RWPE1 (cell line): ENCODE data around the gene NRDC.
A peak's percentile ranks its signal among the peaks of the same experiment; 100 is the strongest.

Experiments used
- CTCF ChIA-PET: fragments of 350-600 bp; sonication (Branson Sonifier 250); formaldehyde crosslinking; extraction: SDS; loops from one replicate; lab custom pipeline; 2021; lab: Yijun Ruan, JAX
- POLR2A ChIA-PET: fragments of 400-600 bp; formaldehyde crosslinking; extraction: SDS; loops from one replicate; lab custom pipeline; 2020; ENCODE audit warnings: antibody characterized with exemption; ENCODE audit not compliant: low non-redundant PET; lab: Yijun Ruan, JAX
- DNase-seq: peaks from one replicate; pipeline ENCODE4 v3.0.0; 2012; ENCODE audit warnings: low spot score
- H3K27ac ChIP-seq: fragments of 450-650 bp; 2 replicates; pipeline ENCODE4 v1.5.1; 2017
- TF ChIP-seq, protein P1 (sequence below): fragments of 450-650 bp; conservative IDR thresholded peaks from 2 replicates; pipeline ENCODE4 v1.5.1; 2017; ENCODE audit warnings: low read depth, mild to moderate bottlenecking

Gene NRDC

DNA sequence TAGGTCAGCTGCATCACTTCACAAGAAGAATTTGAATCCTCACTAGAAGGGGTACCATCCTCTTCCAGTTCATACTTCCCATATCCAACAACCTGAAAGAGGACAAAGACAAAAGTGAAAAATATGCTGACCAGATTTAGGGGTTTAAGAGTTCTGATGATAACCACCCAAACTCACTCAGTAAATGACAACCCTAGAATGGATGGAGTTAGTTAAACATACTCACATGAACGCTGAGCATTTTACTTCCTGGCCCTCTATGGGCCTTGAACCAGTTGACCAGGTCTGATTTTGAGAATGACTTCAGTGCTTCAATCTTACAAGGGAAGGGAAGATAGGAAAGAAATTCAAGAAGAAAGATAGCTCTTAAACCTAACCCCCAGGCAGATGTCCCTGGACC lies 89.2 kb downstream of the NRDC start:
- ChIA-PET POLR2A (no interaction called here), CTCF (no interaction called here)
- TF ChIP-seq, protein P1, sequence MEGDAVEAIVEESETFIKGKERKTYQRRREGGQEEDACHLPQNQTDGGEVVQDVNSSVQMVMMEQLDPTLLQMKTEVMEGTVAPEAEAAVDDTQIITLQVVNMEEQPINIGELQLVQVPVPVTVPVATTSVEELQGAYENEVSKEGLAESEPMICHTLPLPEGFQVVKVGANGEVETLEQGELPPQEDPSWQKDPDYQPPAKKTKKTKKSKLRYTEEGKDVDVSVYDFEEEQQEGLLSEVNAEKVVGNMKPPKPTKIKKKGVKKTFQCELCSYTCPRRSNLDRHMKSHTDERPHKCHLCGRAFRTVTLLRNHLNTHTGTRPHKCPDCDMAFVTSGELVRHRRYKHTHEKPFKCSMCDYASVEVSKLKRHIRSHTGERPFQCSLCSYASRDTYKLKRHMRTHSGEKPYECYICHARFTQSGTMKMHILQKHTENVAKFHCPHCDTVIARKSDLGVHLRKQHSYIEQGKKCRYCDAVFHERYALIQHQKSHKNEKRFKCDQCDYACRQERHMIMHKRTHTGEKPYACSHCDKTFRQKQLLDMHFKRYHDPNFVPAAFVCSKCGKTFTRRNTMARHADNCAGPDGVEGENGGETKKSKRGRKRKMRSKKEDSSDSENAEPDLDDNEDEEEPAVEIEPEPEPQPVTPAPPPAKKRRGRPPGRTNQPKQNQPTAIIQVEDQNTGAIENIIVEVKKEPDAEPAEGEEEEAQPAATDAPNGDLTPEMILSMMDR, result no peak
- H3K27ac ChIP-seq, result no peak overlapping the region
- no peak for DNase-seq

GRCh38 chr1:51788938-51789337 lies 89.6 kb downstream of the NRDC start:
- TF ChIP-seq, protein P1, result no peak
- DNase-seq, result no peak
- CTCF ChIA-PET, result no interaction called here
- POLR2A ChIA-PET, result no interaction called here
- no peak overlapping the region for H3K27ac ChIP-seq

DNA sequence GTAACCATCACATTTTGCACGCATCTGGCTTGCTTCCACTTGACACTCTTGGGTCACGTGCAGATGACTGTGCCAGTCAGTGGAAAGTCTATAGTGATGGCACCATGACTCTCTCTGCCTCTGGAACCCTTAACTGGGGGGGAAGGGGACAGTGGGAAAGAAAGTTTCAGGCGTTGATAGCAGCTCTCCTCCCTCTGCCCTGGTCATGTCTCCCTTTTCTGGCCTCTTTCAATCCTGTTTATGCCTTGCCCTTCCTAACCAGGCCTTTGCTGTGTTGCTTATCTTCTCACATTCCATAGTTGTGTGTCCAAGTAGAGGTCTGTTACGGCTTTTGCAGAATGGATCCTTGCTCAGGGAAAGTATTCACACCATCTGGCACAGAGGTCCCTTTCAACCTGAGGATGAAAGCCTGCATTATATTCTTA lies 93.5 kb downstream of the NRDC start:
- DNase-seq, result no peak
- ChIA-PET CTCF (no interaction called here), POLR2A (no interaction called here)
- H3K27ac ChIP-seq, result no peak overlapping the region
- TF ChIP-seq, protein P1, result no peak

GRCh38 chr1:51780927-51781326 lies 97.6 kb downstream of the NRDC start:
- ChIA-PET POLR2A (no interaction called here), CTCF (no interaction called here)
- H3K27ac ChIP-seq, result no peak overlapping the region
- TF ChIP-seq, protein P1, result no peak
- no peak for DNase-seq

- H3K27ac ChIP-seq, result no peak overlapping the region
- CTCF ChIA-PET, result no interaction called here
- POLR2A ChIA-PET, result no interaction called here
- DNase-seq, result no peak
- TF ChIP-seq, protein P1, result no peak
Measured at GRCh38 chr1:51776408-51776807, 102.1 kb downstream of the NRDC start.

GRCh38 chr1:51768971-51769588 lies 109.4 kb downstream of the NRDC start:
- H3K27ac ChIP-seq, result no peak overlapping the region
- POLR2A ChIA-PET, result interaction anchor here (0.6 kb wide), 1 partner anchor 923 kb away, joined by 3 read pairs; no protein-coding TSS in a partner anchor
- DNase-seq, result peak; percentile 48
- TF ChIP-seq, protein P1, result peak; percentile 85
- CTCF ChIA-PET, result interaction anchor here (0.5 to 1.7 kb wide), 9 partner anchors 13 to 690 kb away, joined by 3 to 9 read pairs (median 3); no protein-coding TSS in a partner anchor
